T-helper 1 cell treated with Interleukin-12 subunit alpha and Interleukin-12 subunit beta and Interleukin-4 antibody, amounts not matched to agents 30 μg/mL and 1 μg/mL, for 36 hours (primary cell): ENCODE results near the gene HTRA2.
"Not testable (repeated sequence)": the region's sequence is repeated elsewhere in the genome, so short reads cannot be mapped to it uniquely, and the experiment has no call there.

ENCODE experiments used
- H3K27ac Mint-ChIP-seq: one replicate; pipeline ENCODE4 v1.8.0; 2021; ENCODE audit warnings: mild to moderate bottlenecking, mixed read lengths
- H3K27me3 Mint-ChIP-seq: one replicate; pipeline ENCODE4 v1.8.0; 2021; ENCODE audit warnings: low read depth, mixed read lengths
- H3K36me3 Mint-ChIP-seq: one replicate; pipeline ENCODE4 v1.8.0; 2021; ENCODE audit warnings: low read depth, mixed read lengths
- H3K4me1 Mint-ChIP-seq: one replicate; pipeline ENCODE4 v1.8.0; 2021; ENCODE audit warnings: low read depth, mixed read lengths
- H3K4me3 Mint-ChIP-seq: one replicate; pipeline ENCODE4 v1.8.0; 2021; ENCODE audit warnings: mild to moderate bottlenecking, moderate library complexity, mixed read lengths
- H3K9me3 Mint-ChIP-seq: one replicate; pipeline ENCODE4 v1.8.0; 2021; ENCODE audit warnings: mixed read lengths

Gene HTRA2

GRCh38 chr2:74529357-74530238 lies at the start of gene HTRA2, which contains the start of gene AUP1:
TSS of gene HTRA2 (plus strand) at chr2:74529933. CDS start at chr2:74530007, 74 bp downstream.
TSS of gene AUP1 (minus strand) at chr2:74529706. CDS start at chr2:74529629, 77 bp downstream.
- H3K36me3 Mint-ChIP-seq = peaks cover 45% of the 10 kb centered on the region
- H3K9me3 Mint-ChIP-seq = no peaks in the 10 kb centered on the region
- peak within 1 kb of the TSS; percentile 96 for H3K27ac Mint-ChIP-seq
- no peaks in the 10 kb centered on the region for H3K27me3 Mint-ChIP-seq
- peak within 1 kb of the TSS; percentile 97 for H3K4me3 Mint-ChIP-seq
- H3K4me1 Mint-ChIP-seq = peaks cover 48% of the 10 kb centered on the region

- H3K4me3 Mint-ChIP-seq = peak overlapping the region; percentile 100
- H3K27ac Mint-ChIP-seq = no peak overlapping the region
- H3K4me1 Mint-ChIP-seq = peaks cover 22% of the 10 kb centered on the region
- no peaks in the 10 kb centered on the region for H3K9me3 Mint-ChIP-seq
- H3K27me3 Mint-ChIP-seq = no peaks in the 10 kb centered on the region
- peaks cover 29% of the 10 kb centered on the region for H3K36me3 Mint-ChIP-seq
Observed at GRCh38 chr2:74481431-74481830, 48.3 kb upstream of the HTRA2 start.

GRCh38 chr2:74481961-74482800 lies 47.6 kb upstream of the HTRA2 start:
- Mint-ChIP-seq H3K9me3 (no peaks in the 10 kb centered on the region), H3K27me3 (no peaks in the 10 kb centered on the region), H3K4me1 (peaks cover 22% of the 10 kb centered on the region), H3K4me3 (peak overlapping the region; percentile 100), H3K27ac (peak overlapping the region; percentile 100), H3K36me3 (peaks cover 29% of the 10 kb centered on the region)

DNA sequence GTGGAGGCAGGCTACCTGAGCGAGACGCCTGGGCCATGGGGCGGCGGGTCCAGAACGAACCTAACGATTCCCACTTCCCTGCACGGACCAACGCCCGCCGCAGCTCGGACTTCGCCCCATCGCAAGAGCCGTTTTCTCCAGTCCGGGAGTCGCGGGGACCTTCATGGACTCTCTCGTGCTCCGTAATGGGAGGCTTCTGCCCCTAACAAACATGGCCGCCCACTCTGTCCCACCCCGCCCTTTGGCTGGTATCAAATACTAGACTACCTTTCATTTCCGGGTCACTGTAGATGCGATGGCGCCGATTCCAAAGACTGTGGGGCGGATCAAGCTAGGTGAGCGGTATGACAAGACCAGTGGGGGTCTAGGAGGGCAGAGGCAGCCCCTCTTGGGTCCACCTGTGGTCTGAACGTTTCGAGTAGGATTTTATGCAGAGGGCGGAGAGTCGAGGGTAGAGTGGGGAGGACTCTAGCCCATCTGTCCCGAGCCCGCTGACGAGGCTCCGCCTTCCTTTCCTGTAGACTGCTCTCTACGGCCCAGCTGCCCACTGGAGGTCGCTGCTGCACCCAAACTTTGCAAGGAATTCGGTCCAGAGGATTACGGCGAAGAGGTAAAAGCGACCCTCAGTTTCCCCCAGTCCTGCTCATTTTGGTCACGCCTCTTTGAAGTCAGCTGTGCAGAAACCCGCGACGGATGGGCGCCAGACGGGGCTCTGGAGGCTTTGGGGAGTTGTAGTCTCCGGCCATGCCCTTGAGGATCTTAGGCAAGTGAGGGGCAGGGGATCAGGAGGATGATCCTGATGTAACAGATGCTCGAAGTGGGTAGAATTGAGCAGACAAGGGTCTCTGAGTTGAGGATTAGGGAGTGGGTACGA lies 46.7 kb upstream of the HTRA2 start, which contains the start of the genes CCDC142 and TTC31:
CCDC142 (minus strand) TSS at position 198 of the 874 bp plus-strand sequence; CDS start at position 37, 161 bp downstream.
TTC31 (plus strand) TSS at position 281 of the 874 bp plus-strand sequence; CDS start at position 296, 15 bp downstream.
- Mint-ChIP-seq H3K4me1 (peaks cover 22% of the 10 kb centered on the region), H3K4me3 (peak within 1 kb of the TSS; percentile 100), H3K27me3 (no peaks in the 10 kb centered on the region), H3K9me3 (no peaks in the 10 kb centered on the region), H3K27ac (peak within 1 kb of the TSS; percentile 100), H3K36me3 (peaks cover 24% of the 10 kb centered on the region)

DNA sequence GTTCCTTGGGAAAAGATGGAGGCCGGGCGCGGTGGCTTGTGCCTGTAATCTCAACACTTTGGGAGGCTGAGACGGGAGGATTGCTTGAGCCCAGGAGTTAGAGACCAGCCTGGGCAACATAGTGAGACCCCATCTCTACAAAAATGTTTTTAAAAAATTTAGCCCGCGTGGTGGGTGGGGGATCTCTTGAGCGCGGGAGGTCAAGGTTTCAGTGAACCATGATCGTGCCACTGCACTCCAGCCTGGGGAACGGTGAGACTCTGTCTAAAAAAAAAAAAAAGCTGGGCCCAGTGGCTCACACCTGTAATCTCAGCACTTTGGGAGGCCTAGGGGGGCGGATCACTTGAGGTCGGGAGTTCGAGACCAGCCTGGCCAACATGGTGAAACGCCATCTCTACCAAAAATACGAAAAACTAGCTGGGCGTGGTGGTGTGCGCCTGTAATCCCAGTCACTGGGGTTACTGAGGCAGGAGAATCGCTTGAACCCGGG lies 46.0 kb upstream of the HTRA2 start:
- Mint-ChIP-seq H3K36me3 (peaks cover 24% of the 10 kb centered on the region), H3K4me1 (peaks cover 22% of the 10 kb centered on the region), H3K4me3 (peak overlapping the region; percentile 100), H3K27ac (peak overlapping the region; percentile 100)
- H3K27me3 Mint-ChIP-seq, H3K9me3 Mint-ChIP-seq: not testable (repeated sequence)

GRCh38 chr2:74486141-74486540 lies 43.6 kb upstream of the HTRA2 start:
- H3K4me1 Mint-ChIP-seq = peaks cover 13% of the 10 kb centered on the region
- H3K27ac Mint-ChIP-seq = no peak overlapping the region
- H3K9me3 Mint-ChIP-seq = no peaks in the 10 kb centered on the region
- no peak overlapping the region for H3K4me3 Mint-ChIP-seq
- peaks cover 15% of the 10 kb centered on the region for H3K36me3 Mint-ChIP-seq
- H3K27me3 Mint-ChIP-seq = no peaks in the 10 kb centered on the region

DNA sequence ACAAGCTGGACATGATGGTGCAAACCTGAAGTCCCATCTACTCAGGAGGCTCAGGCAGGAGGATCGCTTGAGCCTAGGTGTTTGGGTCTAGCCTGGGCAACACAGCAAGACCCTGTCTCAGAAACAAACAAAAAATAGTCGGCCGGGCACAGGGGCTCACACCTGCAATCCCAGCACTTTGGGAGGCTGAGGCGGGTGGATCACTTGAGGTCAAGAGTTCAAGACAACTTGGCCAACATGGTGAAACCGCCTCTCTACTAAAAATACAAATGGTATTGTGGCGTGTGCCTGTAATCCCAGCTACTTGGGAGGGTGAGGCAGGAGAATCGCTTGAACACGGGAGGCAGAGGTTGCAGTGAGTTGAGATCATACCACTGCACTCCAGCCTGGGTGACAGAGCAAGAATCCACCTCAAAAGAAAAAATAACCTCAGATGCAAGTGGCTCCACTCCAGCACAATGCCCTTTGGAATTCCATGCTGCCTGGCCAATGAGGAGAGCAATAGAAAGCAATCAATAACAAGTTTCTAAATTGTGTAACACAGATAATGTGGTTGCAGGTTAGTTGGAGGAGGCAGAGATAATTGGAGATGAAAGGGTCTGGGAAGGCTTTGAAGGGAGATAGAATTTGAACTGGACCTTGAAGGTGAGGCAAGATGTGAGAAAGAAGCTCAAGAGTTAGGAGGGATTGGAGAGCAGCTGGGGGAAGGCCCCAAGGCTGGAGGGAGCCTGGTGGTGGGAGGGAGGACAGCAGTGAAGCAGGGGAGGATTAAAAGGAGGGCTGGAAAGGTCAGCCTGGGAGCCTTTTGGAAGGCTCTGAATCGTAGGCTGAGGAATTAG lies 40.9 kb upstream of the HTRA2 start:
- Mint-ChIP-seq H3K36me3 (peaks cover 30% of the 10 kb centered on the region), H3K9me3 (no peaks in the 10 kb centered on the region), H3K27me3 (no peaks in the 10 kb centered on the region), H3K27ac (peak overlapping the region; percentile 49), H3K4me3 (no peak overlapping the region), H3K4me1 (peaks cover 4% of the 10 kb centered on the region)

DNA sequence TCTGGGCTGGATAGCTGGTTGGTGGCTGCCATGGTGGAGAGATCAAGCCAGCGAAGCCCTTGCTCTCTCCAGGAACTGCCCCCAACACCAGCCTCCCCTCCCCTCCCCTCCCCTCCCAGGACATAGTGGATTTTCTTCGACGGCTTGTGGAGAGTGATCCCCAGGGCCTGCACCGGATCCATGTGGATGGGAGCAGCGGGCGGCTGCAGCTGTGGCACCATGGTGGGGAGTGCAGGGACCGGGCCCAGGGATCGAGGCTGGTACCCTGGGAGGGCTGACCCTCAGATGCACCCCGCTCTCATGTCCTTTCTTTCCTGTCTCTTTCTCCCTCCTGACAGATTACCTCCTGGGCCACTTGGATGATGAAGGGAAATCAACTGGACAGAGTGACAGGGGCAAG lies 39.8 kb upstream of the HTRA2 start:
- Mint-ChIP-seq H3K27ac (no peak overlapping the region), H3K36me3 (peaks cover 36% of the 10 kb centered on the region), H3K27me3 (no peaks in the 10 kb centered on the region), H3K4me1 (peaks cover 5% of the 10 kb centered on the region), H3K9me3 (no peaks in the 10 kb centered on the region), H3K4me3 (no peak overlapping the region)

GRCh38 chr2:74491648-74492544 lies 37.8 kb upstream of the HTRA2 start:
- Mint-ChIP-seq H3K9me3 (no peaks in the 10 kb centered on the region), H3K36me3 (peaks cover 39% of the 10 kb centered on the region), H3K4me3 (no peak overlapping the region), H3K27ac (no peak overlapping the region), H3K4me1 (peaks cover 5% of the 10 kb centered on the region), H3K27me3 (no peaks in the 10 kb centered on the region)

- Mint-ChIP-seq H3K36me3 (peaks cover 39% of the 10 kb centered on the region), H3K9me3 (no peaks in the 10 kb centered on the region), H3K27ac (no peak overlapping the region), H3K4me3 (no peak overlapping the region), H3K27me3 (peaks cover 11% of the 10 kb centered on the region), H3K4me1 (peaks cover 10% of the 10 kb centered on the region)
Observed at GRCh38 chr2:74493546-74493945, 36.2 kb upstream of the HTRA2 start.

DNA sequence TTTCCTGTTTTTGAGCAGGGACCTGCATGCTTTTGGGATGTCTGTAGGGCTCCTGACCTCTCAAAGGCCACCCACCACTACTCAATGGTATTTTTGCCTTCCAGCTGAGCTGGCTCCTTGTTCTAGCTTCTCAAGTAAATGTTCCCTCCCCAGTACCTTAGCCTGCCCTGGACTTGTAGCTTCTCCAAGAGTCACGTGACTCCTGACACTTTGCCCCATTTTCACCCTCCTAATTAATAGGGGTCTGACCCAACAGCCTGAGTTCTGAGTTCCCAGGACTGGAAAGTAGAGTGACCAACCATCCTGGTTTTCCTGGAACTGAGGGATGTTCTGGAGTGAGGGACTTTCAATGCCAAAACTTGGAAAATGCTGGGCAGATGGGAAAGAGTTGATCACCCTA lies 34.3 kb upstream of the HTRA2 start:
- Mint-ChIP-seq H3K9me3 (no peaks in the 10 kb centered on the region), H3K4me3 (no peak overlapping the region), H3K4me1 (peaks cover 15% of the 10 kb centered on the region), H3K27ac (no peak overlapping the region), H3K27me3 (peaks cover 27% of the 10 kb centered on the region), H3K36me3 (peaks cover 40% of the 10 kb centered on the region)

GRCh38 chr2:74496997-74497776 lies 32.5 kb upstream of the HTRA2 start:
- peaks cover 13% of the 10 kb centered on the region for H3K4me1 Mint-ChIP-seq
- peak overlapping the region; percentile 26 for H3K27ac Mint-ChIP-seq
- H3K36me3 Mint-ChIP-seq = peaks cover 30% of the 10 kb centered on the region
- H3K27me3 Mint-ChIP-seq = peaks cover 45% of the 10 kb centered on the region
- H3K4me3 Mint-ChIP-seq = peak overlapping the region; percentile 87
- no peaks in the 10 kb centered on the region for H3K9me3 Mint-ChIP-seq
